Activated effector memory CD4-positive, alpha-beta T cell treated with anti-CD3 and anti-CD28 coated beads, Interleukin-2, amount 50 U/mL, for 16 hours (primary cell): ENCODE measurements around the gene TNFRSF11A.

Source experiments
- DNase-seq: peaks from one replicate; pipeline ENCODE4 v3.0.0-alpha.2; 2020

TNFRSF11A gene

GRCh38 chr18:62345909-62346308 is 20.8 kb downstream of the TNFRSF11A start:
- DNase-seq = no peak

GRCh38 chr18:62346333-62347088 is 21.4 kb downstream of the TNFRSF11A start:
- no peak for DNase-seq

DNA sequence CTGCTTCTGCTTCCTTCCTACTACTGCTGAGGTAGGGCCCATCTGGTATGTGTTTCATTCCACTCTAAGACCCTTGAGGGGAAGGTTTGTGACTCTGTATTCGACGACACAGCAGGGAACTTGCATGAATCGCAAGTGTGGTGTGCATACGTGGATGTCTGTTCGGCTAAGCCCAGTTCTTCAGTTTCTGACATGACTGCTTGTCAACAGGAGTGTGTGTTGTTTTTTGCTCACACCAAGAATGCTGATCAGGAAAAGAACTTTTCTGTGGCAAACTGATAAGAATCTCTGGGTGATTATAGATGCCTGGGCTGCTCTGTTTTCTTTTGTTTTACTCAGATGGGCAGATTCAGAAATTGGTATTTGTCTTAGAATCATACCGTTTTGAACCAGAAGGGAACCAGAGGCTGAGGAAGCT is 22.0 kb downstream of the TNFRSF11A start:
- no peak for DNase-seq

GRCh38 chr18:62348474-62348873 is 23.4 kb downstream of the TNFRSF11A start:
- no peak for DNase-seq

DNA sequence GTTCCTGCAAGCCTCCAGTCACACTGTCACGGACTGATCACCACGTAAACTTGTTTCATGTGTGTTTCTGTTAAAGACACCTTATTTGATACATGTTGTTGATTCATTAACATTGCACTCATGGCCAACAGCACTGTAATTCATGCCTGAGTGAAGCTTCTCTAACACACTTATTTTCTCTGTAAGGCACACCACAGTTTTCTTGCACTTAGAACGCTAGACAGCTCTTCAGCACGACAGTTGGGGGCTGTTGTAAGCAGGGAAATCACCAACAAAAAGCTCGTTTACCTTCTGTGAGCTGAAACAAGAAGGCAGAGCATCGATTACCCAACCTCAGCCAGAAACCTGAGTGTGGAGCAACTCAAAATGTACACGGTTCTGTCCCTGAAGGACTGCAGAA is 28.1 kb downstream of the TNFRSF11A start:
- no peak for DNase-seq

- no peak for DNase-seq
Observed at GRCh38 chr18:62354151-62354550, 29.0 kb downstream of the TNFRSF11A start.

DNA sequence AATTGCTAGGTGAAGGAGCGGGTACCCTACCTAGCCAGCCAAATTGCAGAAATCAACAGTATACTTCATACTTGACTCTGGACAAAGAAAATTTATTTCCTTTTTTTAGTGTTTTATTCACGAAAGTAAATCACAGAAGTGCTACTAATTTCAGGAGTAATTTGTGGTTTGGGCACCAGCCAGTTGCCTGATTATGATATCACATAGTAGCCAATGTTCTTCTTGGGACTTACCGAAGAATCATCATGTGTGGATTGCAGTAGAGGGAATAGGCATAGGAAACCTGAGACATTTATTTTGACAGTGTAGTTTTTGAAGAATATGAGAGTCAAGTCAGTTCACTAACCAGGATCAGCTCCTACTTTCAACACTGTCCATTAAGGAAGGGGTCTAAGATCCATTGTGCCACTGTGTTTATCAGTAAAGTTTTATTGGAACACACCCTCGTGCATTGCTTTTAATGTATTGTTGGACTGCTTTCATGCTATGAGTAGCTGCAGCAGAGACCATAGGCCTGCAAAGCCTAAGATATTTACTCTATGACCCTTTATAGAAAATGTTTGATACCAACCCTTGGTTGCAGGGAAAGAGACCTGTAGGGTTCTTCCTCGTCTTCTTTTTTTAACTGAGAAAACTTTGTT is 32.1 kb downstream of the TNFRSF11A start:
- DNase-seq = no peak

- DNase-seq = no peak
Observed at GRCh38 chr18:62360805-62361204, 35.7 kb downstream of the TNFRSF11A start.

DNA sequence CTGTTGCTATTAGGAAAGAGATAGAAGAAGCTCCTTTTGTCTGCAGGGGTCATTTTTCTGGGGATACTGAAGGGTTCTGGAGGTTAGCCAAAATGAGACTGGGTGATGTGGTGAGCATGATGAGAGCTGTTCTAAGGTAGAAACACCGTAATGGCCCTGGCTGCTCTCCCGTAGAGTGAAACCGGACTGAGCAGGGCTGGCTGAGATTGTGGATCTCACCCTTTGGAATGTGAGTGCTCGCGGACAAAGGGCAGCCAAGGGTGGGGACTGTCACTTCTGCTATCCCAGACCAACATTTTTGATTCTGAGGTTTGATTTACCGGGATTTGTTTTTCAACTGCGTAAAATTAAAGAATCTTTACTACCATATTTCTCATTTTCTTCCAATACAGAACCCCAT is 36.2 kb downstream of the TNFRSF11A start:
- DNase-seq = no peak

DNA sequence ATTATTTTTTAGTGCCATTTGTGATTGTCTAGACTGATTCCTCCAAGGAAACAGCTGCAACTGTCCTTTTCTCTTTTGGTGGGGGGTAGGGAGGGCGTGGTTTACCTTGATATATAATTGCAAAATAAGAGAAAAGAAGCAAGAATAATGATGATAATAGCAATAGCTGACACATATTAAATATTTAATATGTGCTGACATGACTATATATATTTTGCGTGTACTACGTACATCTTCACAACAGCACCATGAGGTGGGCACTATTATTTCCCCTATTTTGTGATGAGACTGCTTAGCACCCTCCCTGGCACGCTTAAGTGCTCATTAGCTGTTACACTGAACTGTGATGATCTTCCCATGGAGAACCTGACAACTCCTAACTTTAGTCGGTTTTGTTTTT is 39.4 kb downstream of the TNFRSF11A start:
- DNase-seq = no peak

- DNase-seq = no peak
Observed at GRCh38 chr18:62365420-62365819, 40.3 kb downstream of the TNFRSF11A start.

- no peak for DNase-seq
Observed at GRCh38 chr18:62366992-62367391, 41.9 kb downstream of the TNFRSF11A start.

DNA sequence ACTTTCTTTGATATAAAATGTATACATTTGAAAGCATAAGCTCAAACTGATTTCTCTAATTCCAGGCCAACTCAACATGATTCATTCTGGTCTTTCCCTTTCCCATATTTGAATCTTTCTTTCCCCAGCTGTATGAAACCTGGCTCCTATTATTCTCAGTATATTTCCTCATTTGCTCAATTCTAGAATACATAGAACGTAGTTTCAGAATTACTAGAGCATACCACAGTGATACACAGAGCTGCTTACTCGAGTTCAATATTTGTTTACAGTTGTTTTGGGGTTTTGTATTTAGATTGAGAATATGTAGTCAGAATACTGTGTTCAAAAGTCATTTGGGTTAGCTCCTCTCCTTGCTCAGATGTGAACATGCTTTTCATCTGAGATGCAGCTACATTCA is 43.0 kb downstream of the TNFRSF11A start:
- DNase-seq = no peak

GRCh38 chr18:62369129-62369644 is 44.1 kb downstream of the TNFRSF11A start:
- no peak for DNase-seq

GRCh38 chr18:62370366-62370765 is 45.3 kb downstream of the TNFRSF11A start:
- DNase-seq = no peak

GRCh38 chr18:62371436-62371835 is 46.3 kb downstream of the TNFRSF11A start:
- DNase-seq = no peak

- DNase-seq = no peak
Observed at GRCh38 chr18:62372156-62372555, 47.0 kb downstream of the TNFRSF11A start.

DNA sequence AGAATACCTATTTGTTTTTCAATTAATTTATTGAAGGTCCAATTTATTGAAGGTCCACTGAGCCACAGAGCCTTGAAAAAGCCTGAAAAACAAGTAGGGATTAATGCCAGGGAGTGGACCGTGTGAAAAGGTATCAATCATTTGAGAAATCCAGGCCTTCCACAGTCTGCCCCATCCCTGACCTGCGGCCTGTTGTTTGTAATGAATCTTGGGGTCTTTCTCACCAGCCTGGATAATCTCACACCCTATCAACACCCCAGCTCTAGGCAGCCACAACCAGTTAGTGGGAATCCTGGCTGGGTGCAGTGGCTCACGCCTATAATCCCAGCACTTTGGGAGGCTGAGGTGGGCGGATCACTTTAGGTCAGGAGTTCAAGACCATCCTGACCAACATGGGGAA is 47.8 kb downstream of the TNFRSF11A start:
- DNase-seq = no peak

DNA sequence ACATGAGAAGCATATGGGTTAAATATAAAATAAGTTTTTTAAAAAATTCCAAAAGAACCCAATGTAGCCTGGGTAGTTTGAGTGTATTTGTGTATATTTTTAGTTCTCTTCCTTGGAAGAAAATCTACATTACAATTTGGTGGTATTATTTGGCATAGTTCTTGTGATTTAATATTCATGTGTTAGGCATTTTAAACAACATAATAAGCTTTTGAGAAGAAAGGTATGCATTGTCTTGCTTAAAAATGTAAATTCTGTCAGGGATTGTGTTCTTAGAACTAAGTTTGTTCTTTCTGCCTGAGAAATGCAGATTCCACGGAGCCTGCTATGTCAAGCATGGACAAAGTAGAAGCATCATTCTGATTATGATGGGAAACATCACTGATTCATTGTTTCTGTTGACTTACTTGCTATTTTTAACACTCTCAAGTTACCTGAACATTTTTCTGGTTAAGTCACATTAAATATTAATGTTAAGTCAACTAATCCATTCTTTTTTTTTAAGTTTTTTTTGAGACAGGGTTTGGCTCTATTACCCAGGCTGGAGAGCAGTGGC is 49.4 kb downstream of the TNFRSF11A start:
- DNase-seq = no peak

DNA sequence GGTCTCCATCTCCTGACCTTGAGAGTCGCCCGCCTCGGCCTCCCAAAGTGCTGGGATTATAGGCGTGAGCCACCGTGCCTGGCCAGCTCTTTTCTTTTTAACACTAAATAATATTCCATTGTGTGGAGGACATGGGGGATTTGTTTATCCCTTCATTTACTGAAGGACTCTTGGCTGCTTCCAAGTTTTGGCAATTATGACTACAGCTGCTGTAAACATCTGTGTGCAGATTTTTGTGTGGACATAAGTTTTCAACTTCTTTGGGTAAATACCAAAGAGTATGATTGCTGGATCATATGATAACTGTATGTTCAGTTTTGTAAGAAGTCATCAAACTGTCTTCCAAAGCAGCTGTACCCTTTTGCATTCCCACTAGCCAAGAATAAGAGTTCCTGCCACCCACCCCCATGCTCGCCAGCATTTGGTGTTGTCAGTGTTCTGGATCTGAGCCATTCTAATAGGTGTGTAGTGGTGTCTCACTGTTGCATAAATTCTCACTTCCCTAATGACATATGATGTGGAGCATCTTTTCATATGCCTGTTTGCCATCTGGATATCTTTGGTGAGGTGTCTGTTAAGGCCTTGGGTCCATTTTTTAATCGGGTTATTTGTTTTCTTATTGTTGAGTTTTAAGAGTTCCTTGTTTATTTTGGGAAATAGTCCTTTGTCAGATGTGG is 52.2 kb downstream of the TNFRSF11A start:
- DNase-seq = no peak

GRCh38 chr18:62379051-62379450 is 53.9 kb downstream of the TNFRSF11A start:
- DNase-seq = no peak

GRCh38 chr18:62381373-62381772 is 56.3 kb downstream of the TNFRSF11A start:
- DNase-seq = no peak

GRCh38 chr18:62384068-62384467 is 59.0 kb downstream of the TNFRSF11A start:
- DNase-seq = no peak
